Stimulated activated memory B cell treated with anti-CD40 and anti-IgM and Interleukin-4, amounts not matched to agents 10 μg/mL and 1 μg/mL and 100 μg/mL, for 72 hours (primary cell): Measurements from ENCODE around the gene SUMF1.

ENCODE experiments used
- ATAC-seq: fragments of 150-1000 bp; cut with Tn5 transposase; 2 replicates; pipeline ENCODE4 v1.10.0; 2021
- H3K27ac Mint-ChIP-seq: one replicate; pipeline ENCODE4 v1.8.0; 2022; ENCODE audit warnings: mild to moderate bottlenecking, mixed read lengths
- H3K27me3 Mint-ChIP-seq: one replicate; pipeline ENCODE4 v1.8.0; 2022; ENCODE audit warnings: mixed read lengths
- H3K36me3 Mint-ChIP-seq: one replicate; pipeline ENCODE4 v1.8.0; 2022; ENCODE audit warnings: mixed read lengths
- H3K4me1 Mint-ChIP-seq: one replicate; pipeline ENCODE4 v1.8.0; 2022; ENCODE audit warnings: mixed read lengths
- H3K4me3 Mint-ChIP-seq: one replicate; pipeline ENCODE4 v1.8.0; 2022; ENCODE audit warnings: mild to moderate bottlenecking, moderate library complexity, mixed read lengths
- H3K9me3 Mint-ChIP-seq: one replicate; pipeline ENCODE4 v1.8.0; 2022; ENCODE audit warnings: mixed read lengths

Gene SUMF1

DNA sequence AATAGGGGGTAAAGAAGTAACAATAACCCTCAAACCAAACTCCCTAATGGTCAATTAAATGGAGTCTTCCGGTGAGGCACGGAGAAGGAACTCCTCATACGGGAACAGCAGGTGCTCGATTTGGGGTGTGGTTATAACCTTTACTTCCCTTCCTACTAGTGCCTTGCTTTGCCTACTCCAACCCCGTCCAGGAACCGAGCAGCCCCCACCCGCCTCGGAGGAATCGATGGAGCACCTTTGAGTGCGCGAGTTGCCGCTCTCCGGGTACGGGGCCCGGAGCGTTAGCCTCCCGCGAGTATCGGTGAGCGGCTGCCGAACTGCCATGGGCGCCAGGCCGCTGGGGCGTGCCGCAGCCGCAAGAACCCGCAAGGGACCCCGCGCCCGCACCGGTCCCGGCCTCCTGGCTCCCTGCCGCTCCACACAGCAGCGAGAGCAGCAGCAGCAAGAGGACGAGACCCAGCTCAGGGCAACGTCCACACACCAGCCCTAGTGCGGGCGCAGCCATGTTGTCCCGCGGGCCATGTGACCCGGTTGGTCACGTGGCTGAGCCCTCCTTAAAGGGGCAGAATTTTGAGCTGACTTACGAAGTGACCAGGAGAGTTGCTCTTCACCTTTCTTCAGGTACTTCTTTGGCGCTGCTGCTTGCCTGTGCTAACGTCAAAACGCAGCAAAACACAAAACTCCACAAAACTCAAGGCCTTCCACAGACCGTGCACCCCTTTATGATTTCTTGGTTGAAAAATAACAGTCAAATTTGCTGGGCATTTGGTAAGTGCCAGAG, at the start of gene SUMF1:
Gene SUMF1, minus strand, starts transcription at position 529 of the 781 bp plus-strand sequence. Its CDS starts 24 bp downstream, at position 505.
- H3K36me3 Mint-ChIP-seq, result peaks cover 5% of the 10 kb centered on the region
- peak; percentile 99 for ATAC-seq
- no peaks in the 10 kb centered on the region for H3K9me3 Mint-ChIP-seq
- peak within 1 kb of the TSS; percentile 99 for H3K27ac Mint-ChIP-seq
- H3K27me3 Mint-ChIP-seq, result no peaks in the 10 kb centered on the region
- peak within 1 kb of the TSS; percentile 97 for H3K4me3 Mint-ChIP-seq
- peaks cover 32% of the 10 kb centered on the region for H3K4me1 Mint-ChIP-seq

- no peak for ATAC-seq
- Mint-ChIP-seq H3K4me1 (peaks cover 80% of the 10 kb centered on the region), H3K27me3 (no peaks in the 10 kb centered on the region), H3K27ac (peak overlapping the region; percentile 20), H3K36me3 (peaks cover 31% of the 10 kb centered on the region), H3K9me3 (no peaks in the 10 kb centered on the region), H3K4me3 (no peak overlapping the region)
Measured at GRCh38 chr3:4515916-4516579, 49.0 kb upstream of the SUMF1 start.

- ATAC-seq, result no peak
- Mint-ChIP-seq H3K4me3 (no peak overlapping the region), H3K9me3 (no peaks in the 10 kb centered on the region), H3K36me3 (peaks cover 37% of the 10 kb centered on the region), H3K4me1 (peaks cover 83% of the 10 kb centered on the region), H3K27me3 (no peaks in the 10 kb centered on the region), H3K27ac (peak overlapping the region; percentile 20)
Measured at GRCh38 chr3:4514916-4515315, 47.8 kb upstream of the SUMF1 start.

DNA sequence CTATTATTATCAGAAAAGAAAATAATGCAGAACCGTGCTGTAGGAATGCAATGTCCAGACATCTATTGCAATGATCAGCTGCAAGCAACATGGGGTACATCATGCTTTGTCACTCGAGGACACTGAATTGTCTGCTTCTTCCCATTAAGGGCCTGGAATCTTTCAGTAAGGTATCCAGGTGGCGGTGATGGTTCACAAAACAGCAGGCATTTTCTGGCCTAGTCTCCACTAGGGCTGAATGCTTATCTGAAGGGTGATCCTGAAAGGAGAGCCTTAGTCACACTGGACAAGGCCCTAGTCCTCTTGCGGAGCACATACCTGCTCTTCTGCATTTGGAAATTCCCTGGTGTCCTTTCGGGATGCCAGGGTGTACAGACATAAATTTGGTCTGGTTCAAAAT, 47.3 kb upstream of the SUMF1 start:
- no peak for ATAC-seq
- H3K4me3 Mint-ChIP-seq, result no peak overlapping the region
- H3K27ac Mint-ChIP-seq, result no peak overlapping the region
- H3K36me3 Mint-ChIP-seq, result peaks cover 37% of the 10 kb centered on the region
- H3K27me3 Mint-ChIP-seq, result no peaks in the 10 kb centered on the region
- no peaks in the 10 kb centered on the region for H3K9me3 Mint-ChIP-seq
- peaks cover 83% of the 10 kb centered on the region for H3K4me1 Mint-ChIP-seq

GRCh38 chr3:4512895-4513616, 46.0 kb upstream of the SUMF1 start:
- no peaks in the 10 kb centered on the region for H3K27me3 Mint-ChIP-seq
- peaks cover 88% of the 10 kb centered on the region for H3K4me1 Mint-ChIP-seq
- peaks cover 43% of the 10 kb centered on the region for H3K36me3 Mint-ChIP-seq
- no peak overlapping the region for H3K4me3 Mint-ChIP-seq
- no peak for ATAC-seq
- H3K9me3 Mint-ChIP-seq, result no peaks in the 10 kb centered on the region
- H3K27ac Mint-ChIP-seq, result no peak overlapping the region

DNA sequence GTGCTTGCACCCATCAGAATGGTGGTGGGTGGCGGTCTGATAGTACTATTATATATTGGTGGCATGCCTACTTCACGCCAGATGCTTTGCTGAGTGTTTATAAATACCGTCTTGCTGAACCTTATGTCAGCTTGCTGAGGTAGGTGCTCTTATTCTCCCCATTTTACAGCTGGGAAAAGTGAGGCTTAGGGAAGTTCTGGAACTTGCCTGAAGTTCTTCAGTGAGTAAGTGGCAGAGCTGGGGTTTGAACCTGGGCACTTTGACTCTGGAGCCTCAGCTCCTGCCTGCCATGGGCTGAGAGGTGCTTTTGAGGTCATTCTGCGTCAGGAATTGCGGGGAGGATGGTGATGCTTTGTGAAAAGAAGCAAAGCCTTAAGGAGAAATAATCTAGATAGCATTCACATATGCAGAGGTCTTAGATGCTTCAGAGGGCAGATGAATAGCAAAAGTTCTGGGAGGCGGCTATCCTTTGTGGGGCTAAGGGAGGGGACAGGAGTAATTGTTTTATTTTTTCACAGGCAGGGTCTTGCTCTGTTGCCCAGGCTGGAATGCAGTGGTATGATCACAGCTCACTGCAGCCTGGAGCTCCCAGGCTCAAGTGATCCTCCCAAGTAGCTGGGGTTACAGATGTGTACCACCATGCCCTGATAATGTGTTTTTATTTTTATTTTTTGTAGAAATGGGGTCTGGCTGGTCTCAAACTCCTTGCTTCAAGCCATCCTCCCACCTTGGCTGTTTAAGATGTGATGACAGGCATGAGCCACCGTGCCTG, 44.6 kb upstream of the SUMF1 start:
- Mint-ChIP-seq H3K4me1 (peaks cover 87% of the 10 kb centered on the region), H3K36me3 (peaks cover 31% of the 10 kb centered on the region), H3K27me3 (no peaks in the 10 kb centered on the region)

GRCh38 chr3:4509983-4510755, 43.1 kb upstream of the SUMF1 start:
- peak overlapping the region; percentile 89 for H3K27ac Mint-ChIP-seq
- ATAC-seq, result no peak
- peaks cover 25% of the 10 kb centered on the region for H3K36me3 Mint-ChIP-seq
- H3K4me3 Mint-ChIP-seq, result no peak overlapping the region
- peaks cover 88% of the 10 kb centered on the region for H3K4me1 Mint-ChIP-seq
- no peaks in the 10 kb centered on the region for H3K9me3 Mint-ChIP-seq
- H3K27me3 Mint-ChIP-seq, result no peaks in the 10 kb centered on the region

More for the DNA sequence above, 44.6 kb upstream of the SUMF1 start:
- peak overlapping the region; percentile 89 for H3K27ac Mint-ChIP-seq
- no peak overlapping the region for H3K4me3 Mint-ChIP-seq
- H3K9me3 Mint-ChIP-seq, result no peaks in the 10 kb centered on the region
- ATAC-seq, result no peak

- H3K4me3 Mint-ChIP-seq, result peak overlapping the region; percentile 38
- no peaks in the 10 kb centered on the region for H3K27me3 Mint-ChIP-seq
- ATAC-seq, result no peak
- peaks cover 25% of the 10 kb centered on the region for H3K36me3 Mint-ChIP-seq
- H3K27ac Mint-ChIP-seq, result peak overlapping the region; percentile 89
- peaks cover 94% of the 10 kb centered on the region for H3K4me1 Mint-ChIP-seq
- H3K9me3 Mint-ChIP-seq, result no peaks in the 10 kb centered on the region
Measured at GRCh38 chr3:4509043-4509442, 42.0 kb upstream of the SUMF1 start.

DNA sequence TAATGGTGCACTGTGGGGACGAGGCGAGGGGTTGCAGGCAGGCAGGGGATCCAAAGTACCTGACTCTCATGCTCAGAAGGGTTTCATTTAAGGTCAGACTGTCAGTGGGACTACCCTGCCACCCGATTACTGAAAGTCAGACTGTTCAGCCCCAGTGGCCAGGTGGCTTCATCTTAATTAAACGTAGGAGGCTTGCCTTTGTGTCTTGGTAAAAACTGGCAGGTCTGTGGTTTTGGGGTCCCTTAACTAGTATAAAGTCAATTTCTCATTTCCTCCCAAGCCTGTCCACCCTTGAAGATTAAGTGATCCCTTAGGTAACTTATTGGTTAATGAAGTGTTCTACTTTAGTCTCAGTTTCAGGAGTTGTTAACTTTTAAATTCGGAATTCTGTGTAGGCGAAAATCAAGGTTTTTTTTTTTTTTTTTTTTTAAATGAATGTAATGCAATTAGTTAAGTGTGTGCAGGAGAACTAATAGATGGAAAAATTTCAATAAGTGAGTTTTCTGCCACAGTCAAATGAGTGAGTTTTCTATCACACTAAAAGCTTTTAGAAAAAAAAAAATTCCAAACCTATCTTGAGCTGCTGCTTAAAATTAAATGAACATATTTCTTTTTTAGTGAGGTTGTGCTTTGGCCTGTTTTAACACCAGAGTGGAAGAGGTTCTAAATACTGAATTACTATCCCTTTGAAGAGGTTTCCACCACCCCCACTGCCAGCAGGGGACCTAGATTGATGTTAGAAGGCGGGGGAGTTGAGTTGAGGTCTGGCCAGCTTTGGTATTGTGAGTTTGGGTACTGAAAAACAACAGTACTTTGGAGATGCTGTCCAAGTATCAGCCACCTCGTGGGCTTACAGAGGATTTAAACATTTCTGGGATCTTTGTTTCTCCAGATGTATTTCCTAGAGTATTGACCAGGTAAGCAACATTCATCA, 41.2 kb upstream of the SUMF1 start:
- Mint-ChIP-seq H3K27ac (peak overlapping the region; percentile 89), H3K36me3 (peaks cover 25% of the 10 kb centered on the region), H3K4me1 (peaks cover 96% of the 10 kb centered on the region), H3K9me3 (no peaks in the 10 kb centered on the region), H3K27me3 (no peaks in the 10 kb centered on the region), H3K4me3 (peak overlapping the region; percentile 65)
- peak; percentile 81 for ATAC-seq

DNA sequence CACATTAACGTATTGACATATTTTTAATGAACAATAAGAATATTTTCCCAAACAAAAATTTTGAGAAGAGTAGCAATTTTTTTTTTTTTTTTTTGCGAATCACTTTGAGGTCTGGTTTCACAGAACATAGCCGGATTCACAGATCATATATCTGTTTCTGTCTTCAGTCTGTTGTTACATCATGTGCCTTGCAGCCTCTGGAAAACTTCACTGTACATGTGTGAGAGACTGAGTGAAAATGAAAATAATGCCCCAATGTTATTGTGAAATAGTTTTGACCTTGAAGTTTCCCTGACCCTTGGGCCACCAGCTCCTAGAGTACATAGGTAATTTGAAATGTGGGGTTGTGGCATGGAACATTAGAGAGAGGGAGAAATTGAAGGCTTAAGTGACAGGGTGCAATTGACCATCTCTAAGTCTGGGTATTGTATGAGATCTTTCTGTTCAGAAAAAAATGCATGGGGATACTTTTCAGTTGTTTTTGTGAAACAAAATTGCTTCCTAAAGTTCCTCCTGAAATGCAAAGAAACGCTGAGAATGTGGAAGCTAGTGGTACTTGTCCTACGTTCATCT, 40.0 kb upstream of the SUMF1 start:
- ATAC-seq, result no peak
- no peaks in the 10 kb centered on the region for H3K9me3 Mint-ChIP-seq
- peak overlapping the region; percentile 65 for H3K4me3 Mint-ChIP-seq

GRCh38 chr3:4506559-4507023, 39.5 kb upstream of the SUMF1 start:
- Mint-ChIP-seq H3K4me1 (peaks cover 98% of the 10 kb centered on the region), H3K36me3 (peaks cover 31% of the 10 kb centered on the region), H3K27me3 (no peaks in the 10 kb centered on the region), H3K4me3 (peak overlapping the region; percentile 68), H3K27ac (peak overlapping the region; percentile 89), H3K9me3 (no peaks in the 10 kb centered on the region)
- no peak for ATAC-seq

More for the DNA sequence above, 40.0 kb upstream of the SUMF1 start:
- no peaks in the 10 kb centered on the region for H3K27me3 Mint-ChIP-seq
- peak overlapping the region; percentile 89 for H3K27ac Mint-ChIP-seq
- H3K36me3 Mint-ChIP-seq, result peaks cover 26% of the 10 kb centered on the region
- peaks cover 98% of the 10 kb centered on the region for H3K4me1 Mint-ChIP-seq

- H3K27ac Mint-ChIP-seq, result peak overlapping the region; percentile 89
- H3K27me3 Mint-ChIP-seq, result no peaks in the 10 kb centered on the region
- peaks cover 37% of the 10 kb centered on the region for H3K36me3 Mint-ChIP-seq
- peak overlapping the region; percentile 68 for H3K4me3 Mint-ChIP-seq
- ATAC-seq, result no peak
- peaks cover 96% of the 10 kb centered on the region for H3K4me1 Mint-ChIP-seq
- no peaks in the 10 kb centered on the region for H3K9me3 Mint-ChIP-seq
Measured at GRCh38 chr3:4505688-4506558, 38.9 kb upstream of the SUMF1 start.
